Cerebellar nuclear complex (tissue), 1 donor: ENCODE results near the gene AHI1.

ENCODE experiments used
- DNase-seq, 2 experiments: peaks; one replicate each; lab custom pipeline; 2025; lab: John Stamatoyannopoulos, UW

AHI1 gene

DNA sequence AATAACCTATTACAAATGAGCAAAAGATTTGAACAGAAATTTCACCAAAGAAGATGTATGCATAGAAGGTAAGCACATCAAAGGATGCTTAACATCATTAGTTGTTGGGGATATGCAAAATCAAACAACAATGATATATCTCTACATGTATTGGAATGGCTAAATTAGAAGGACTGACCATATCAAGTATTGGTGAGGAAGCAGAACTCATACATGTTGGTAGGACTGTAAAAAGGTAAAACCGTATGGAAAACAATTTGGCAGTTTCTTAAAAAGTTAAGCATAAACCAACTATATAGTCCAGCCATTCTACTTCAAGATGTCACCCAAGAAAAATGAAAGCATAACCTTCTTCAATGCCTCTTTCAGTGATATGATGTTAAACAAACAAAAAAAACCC is 202.5 kb downstream of the AHI1 start:
- no peak for DNase-seq

DNA sequence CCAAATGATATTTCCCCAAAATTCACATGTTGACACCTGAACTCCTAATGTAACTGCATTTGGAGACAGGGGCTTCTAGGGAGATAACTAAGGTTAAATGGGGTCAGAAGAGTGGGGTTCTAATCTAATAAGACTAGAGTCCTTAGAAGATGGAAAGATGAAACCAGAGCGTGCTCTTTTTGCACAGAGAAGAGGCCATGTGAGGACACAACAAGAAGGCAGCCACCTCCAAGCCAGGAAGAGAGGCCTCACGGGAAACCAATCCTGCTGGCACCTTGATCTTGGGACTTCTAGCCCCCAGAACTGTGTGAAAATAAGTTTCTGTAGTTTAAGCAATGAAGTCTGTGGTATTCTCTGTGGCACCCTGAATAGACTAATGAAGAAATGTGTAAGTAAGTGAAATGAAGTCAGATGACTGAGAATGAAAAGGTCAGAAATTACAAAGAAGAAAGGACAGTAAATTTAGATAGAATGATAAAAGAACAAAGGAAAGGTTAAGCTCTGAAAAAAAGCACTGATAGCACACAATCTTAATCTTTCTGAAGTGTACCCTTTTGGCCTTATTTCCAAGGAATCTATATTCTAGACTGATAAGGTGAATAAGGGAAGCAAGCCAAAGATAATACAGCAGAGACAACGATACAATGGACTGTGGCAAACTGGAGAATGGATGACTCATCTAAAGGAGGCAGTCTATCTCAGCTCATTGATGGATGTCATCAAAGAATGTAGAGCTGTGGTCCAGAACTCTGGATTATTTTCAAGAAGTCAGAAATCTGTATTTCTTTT is 206.1 kb downstream of the AHI1 start:
- no peak for DNase-seq

DNA sequence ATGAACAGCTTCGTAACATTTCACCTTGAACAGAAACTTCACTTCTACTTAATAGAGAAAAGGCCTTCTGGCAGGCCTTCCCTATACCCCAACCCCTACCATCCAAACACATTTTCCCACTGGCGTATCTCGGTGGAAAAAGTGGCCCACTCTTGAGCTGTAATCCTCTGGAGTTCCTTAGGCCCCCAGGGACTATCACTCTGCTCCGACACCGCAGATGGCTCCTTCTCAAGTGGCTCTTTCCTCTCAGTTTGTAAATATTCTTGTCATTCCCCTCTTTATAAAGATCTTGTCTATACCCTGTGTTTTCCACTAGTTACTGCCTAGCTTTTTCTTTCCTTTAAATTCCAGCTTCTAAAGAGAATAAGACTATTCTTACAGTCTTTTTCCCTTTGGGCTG is 207.7 kb downstream of the AHI1 start:
- no peak for DNase-seq

DNA sequence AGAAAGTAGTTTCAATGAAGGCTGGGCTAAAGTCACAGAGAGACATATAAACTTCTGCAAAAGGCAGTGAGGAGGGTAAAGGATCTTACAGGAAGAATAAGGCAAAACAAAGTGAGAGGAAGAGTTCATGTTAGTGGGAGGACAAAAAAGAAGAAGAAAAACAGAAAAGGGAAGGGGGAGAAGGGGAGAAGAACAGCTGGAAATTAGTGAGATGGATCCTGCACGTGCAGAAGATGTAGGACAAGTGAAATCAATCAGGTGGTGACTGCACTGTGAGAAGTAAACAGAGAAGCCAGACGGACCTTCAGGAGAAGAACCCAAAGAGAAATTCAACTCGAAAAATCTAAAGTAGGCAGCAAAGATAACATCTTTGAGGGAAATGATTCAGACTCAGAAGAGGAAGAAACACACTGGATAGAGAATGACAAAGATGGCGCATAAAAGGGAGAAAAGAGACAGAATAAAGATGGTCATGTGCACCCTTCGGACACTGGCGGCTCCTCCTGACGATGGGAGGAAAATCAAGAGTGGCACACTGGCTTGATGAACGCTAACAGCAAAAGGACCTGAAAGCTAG is 210.5 kb downstream of the AHI1 start:
- DNase-seq: no peak

DNA sequence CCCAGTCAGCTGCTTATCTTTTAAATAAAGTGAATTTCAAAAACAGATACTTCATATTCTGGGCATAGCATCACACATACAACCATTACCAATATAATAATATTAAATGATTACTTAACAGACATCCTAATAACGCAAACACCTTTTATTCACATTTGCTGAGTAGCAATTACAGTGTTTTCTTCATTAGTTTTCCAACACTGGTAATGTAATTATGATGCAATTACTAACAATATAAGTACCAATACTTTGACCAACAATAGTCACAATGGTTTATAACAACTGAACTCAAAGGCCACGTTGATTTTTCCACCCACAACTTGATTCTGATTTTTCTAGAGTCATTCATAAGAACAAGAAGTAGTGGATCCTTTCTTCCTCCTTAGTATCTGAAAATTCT is 212.4 kb downstream of the AHI1 start:
- no peak for DNase-seq

DNA sequence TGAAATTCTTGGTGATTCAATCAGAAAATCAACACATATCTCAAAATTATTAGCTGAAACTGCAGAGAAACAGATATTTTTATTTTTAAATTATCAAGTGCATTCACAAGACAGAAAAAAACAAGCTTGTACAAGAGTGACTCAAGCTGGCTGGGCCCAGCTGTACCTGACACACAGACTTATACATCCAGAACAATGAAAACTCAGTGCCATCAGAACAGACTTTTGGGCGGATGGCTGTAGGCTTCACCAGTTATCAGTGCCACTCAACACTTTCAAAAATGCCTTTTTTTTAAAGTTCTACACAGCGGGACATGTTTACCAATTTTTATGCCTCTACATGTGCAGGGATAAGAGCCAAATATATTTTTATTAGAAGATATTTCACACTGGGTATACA is 213.6 kb downstream of the AHI1 start:
- DNase-seq: no peak

DNA sequence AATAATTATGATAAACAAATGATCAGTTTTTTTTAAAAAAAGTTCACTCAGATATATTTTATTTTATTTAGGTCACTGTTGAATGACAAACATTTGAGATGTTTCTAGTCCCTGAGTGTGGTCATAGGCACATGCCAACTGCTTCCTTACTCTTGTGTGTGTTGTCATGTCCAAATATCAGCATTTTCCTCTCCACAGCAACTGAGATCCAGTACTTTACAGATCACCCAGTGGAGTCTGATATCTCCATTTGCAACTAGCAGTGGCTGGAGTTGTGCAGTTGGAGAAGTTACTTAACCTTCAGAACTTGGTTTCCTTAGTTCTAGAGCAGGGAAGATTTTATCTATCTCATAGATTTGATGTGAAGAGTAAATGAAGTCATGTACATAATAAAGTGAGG is 215.1 kb downstream of the AHI1 start:
- DNase-seq: no peak

DNA sequence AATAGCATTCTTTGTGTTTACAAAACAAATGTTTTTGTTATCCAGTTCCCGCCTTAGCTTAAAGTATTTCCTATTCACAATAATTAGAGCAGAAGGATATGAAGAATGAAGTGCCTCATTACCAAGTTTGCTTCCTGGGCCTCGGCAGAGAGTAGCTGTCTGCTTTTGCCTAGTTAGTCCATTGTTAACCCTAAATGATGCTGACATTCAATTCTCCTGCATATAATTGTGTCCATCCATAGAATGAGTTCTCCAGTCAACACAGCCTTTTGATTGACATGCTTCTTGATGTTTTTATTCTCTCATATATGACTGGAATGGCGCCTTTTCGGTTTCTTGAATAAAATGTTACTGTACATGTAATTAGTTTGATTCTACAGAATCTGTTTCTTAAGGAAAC is 215.6 kb downstream of the AHI1 start:
- no peak for DNase-seq

DNA sequence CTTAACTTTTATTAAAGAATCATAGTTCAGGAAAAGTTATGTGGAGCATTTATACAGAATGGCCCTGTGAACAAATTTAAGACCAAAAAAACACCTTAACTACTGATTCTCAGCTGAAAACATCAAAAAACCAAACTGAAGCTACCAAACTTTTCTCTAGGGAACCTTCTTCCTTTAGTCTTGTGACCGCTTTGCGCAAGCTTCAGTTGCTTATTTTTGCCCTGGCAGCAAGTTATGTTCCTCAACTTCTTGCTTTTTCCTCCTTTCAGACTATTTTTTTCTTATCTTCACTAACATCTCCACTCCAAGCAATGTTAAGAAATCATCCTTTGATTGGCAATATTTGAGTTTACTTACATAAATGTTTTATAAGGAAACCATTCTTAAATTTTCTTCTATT is 216.3 kb downstream of the AHI1 start:
- DNase-seq: no peak

DNA sequence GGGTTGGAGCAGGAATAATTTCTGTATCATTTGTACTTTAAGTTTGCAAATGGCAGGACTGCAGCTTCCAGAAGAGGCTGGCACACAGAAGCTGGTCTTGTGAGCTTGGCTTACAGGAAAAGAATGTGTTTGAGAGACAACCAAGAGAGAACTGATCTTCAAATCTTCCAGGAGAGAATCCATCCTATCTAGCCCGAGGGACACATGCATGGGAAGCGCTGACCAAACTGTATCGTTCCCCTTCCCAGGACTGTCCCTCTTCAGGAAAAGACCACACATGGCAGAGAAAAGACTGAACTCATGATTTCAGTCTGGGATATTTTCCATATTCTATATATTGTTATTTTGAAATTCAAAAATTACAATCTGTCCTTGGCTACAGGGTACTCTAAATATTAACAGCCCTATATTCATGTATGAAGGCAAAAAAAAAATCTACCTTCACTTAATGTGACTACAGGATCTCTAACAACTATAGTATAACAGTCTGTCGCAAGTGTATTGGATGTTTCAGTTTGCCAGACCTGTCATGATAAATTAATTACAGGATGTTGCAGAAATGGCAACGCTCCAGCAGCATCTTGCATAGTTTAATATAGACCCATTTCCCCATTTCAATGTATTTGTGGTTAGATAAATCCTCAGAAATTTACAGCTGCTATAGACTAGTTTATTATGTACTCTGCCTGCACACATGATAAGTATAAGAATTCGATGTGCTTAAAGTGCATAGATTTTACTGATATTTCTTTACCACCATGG is 217.0 kb downstream of the AHI1 start:
- peak in 1 of 2 experiments; percentile 14 for DNase-seq

DNA sequence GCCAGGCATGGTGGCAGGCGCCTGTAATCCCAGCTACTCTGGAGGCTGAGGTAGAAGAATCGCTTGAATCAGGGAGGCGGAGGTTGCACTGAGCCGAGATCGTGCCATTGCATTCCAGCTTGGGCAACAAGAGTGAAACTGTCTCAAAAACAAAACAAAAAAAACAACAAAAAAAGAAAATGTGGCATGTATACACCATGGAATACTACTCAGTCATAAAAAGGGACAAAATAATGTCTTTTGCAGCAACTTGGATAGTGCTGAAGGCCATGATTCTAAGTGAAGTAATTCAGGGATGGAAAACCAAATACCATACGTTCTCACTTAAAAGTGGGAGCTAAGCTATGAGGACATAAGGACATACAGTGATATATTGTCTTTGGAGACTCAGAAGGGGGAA is 220.1 kb downstream of the AHI1 start:
- DNase-seq: no peak

DNA sequence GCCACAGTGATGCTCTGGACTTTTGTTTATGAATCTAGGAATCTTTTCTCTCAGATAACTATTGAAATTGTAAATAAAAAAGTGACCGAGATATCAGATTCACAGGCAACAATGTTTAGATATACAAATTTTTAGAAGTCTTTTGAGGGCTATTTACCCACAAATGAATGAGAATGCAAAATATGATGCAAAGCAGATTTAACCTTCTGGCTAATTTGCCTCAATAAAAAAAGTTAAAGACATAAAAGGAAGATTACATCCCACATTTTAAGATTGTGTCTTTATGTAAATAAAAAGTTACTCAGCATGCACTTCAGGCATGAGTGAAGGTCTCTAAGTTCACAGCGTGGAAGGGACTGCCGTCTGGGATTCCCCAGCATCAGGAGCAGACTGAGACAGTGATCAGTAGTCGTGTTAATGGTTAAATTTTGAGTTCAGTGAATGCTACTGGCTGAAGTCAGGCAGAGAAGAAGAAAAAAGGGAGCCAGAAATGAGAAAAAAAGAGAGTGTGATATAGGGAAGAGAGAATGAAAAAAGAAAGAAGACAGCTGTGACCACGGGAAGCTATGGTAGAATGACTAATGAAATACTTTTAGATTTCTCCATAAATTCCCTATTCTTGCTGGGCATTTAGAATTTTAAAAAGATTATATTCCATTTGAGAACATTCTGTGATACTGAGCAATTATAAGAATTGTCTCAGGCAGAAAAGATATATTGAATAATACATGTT is 222.8 kb downstream of the AHI1 start:
- DNase-seq: no peak

DNA sequence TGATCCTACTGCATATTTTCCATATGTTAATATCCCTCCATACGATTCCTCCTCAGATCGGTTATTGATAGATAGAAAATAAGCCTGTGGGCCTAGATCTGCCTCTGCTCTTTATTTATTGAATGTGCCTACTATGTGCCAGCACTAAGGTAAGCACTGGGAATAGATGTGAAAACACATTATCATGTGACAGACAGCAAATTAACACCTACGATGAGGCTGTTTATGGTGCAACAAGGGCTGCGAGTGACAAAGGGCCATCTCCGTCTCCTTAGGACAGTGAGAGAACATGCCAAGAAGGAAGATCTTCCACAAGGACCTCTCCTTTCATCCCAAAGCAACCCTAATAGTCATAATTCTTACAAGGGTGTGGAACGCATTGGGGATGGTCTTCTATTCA is 225.9 kb downstream of the AHI1 start:
- no peak for DNase-seq

DNA sequence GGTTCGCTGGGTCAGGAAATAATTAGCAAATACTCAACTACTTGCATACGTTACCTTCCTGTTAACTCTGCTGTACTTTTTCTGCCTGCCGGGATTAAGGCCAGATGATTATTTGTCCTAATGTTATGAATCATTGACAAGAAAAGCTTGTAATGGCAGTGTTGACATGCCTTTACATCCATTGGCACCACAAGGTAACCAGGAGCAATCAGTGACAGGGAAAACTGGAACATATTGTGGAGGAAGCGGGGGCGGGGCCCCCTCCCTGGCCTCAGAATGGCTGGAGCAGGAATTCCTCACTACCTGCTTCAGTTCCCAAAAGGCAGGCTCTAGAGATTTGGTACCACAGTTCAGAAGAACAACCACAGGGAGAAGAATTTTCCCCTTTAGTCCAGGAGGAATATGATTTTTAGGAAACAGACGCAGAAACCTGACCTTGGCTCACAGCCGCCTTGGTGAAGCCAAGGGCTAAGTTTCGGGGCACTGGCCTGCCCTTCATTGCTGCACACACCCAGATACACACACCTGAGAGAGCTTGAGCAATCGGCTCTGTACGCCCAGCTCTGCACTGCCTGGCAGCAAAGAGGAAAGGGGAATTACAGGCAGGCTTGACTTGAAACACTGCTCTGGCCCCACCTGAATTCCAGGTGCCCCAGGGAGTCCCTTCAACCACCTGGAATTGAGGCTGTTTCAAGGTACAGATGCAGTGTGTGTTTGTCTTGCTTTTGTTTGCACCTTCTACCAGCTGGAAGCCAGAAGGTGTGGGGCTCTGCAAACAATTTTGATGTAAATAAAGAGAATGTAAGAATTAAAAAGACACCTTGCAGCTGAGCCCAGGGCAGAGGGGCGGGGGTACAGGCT is 226.6 kb downstream of the AHI1 start:
- DNase-seq: no peak

DNA sequence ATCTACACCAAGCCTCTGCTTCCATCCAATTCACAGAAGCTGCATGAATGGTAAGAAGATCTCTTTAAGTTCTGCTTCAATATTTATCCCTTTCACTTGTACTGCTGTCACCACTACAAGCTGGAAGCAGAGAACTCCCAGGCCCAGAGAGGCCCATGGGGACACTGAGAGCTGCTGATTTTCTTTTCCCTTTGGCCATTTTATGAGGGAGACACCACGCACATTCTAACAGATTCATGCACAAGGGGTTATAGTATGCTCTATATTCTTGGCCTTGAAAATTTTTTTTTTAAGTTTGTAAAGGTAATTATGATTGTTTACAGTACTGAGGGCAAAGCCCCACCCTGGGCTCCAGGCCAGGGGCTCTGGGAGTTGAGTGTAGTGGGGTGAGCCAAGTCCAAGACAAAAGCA is 228.1 kb downstream of the AHI1 start:
- DNase-seq: no peak

DNA sequence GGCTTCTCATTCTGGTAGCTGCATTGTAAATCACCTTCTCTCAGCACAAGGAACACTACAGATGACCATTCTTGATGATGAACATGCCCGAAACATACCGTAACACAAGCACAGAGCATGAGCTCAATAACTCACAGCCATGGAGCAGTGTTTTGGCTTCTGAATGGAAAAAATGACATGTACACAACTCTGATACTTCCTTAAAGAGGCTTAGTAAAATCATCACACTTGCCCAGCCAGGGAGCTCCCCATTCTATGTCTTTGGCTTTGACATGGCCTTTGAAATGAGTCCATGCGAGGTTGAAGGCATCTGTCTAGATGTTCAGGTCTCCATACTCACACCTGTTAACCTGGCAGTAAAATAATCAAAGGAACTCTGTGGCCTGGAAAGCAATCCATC is 228.8 kb downstream of the AHI1 start:
- no peak for DNase-seq

DNA sequence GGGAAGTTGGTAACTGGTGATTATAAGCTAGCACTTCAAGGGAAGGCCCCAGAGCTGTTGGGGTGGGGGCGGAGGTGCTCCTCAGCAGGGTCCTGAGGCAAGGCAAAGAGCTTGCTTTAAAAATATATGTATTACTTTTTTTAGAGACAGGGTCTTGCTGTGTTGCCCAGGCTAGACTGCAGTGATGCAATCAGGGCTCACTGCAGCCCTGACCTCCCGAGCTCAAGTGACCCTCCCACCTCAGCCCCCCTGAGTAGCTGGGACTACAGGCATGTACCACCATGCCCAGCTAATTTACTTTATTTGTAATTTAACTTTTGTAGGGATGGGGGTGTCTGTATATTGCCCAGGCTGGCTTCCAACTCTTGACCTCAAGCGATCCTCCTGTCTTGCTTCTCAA is 229.3 kb downstream of the AHI1 start:
- no peak for DNase-seq

DNA sequence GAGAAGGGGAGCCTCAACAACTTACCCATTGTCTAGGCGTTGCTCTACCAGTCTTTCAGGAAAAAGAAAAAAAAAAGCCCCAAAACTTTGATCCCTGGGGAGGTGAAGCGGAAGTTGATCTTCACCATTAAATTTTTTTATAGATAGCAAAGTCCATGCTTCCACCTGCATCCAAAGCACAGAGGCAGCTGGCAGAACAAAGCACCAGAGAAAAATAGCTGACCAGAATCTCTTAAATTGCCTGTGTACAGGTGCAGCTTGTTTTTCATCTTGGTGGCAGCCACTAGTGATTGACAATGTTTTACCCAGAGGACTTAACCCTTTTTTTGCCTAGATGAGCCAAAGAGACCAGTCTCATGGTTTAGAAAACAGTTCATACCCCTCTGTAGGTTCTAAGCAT is 230.5 kb downstream of the AHI1 start:
- DNase-seq: no peak

DNA sequence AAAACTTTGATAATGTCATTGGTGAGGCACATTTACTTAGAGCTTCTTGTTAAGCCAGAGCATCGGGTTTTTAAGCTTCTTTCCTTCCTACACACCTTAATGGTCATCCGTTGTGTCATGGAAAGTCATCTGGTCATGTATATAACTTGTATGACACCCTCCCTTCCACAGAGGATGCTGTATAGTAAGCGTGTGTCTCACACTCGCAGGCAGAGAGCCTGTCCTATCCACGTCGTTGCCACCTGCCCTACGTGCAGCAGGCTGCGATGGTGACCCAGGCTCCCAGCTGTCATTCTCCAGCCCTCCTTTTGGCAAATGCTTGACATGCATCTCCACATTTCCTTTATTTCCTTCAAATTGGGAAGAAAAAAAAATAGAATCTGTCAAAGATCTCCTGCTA is 230.9 kb downstream of the AHI1 start:
- no peak for DNase-seq

DNA sequence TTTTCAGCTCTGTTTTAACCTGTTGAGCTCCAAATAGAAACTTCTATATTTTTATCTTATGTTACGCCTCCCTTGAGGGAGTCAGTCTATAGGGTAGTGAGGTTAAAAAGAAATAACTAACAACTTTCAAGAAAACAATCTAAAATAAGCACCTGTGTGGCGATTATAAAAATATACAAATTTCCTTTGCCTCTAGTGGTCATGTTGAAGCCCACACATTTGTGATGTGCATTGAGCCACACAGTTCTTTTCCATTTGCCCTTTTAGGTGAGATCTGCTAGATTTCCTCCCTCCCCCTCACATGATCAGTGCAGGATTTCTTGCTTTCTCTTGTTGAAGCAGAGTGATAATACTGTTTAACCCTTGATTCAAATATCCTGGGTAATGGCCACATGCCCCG is 232.3 kb downstream of the AHI1 start:
- DNase-seq: no peak

DNA sequence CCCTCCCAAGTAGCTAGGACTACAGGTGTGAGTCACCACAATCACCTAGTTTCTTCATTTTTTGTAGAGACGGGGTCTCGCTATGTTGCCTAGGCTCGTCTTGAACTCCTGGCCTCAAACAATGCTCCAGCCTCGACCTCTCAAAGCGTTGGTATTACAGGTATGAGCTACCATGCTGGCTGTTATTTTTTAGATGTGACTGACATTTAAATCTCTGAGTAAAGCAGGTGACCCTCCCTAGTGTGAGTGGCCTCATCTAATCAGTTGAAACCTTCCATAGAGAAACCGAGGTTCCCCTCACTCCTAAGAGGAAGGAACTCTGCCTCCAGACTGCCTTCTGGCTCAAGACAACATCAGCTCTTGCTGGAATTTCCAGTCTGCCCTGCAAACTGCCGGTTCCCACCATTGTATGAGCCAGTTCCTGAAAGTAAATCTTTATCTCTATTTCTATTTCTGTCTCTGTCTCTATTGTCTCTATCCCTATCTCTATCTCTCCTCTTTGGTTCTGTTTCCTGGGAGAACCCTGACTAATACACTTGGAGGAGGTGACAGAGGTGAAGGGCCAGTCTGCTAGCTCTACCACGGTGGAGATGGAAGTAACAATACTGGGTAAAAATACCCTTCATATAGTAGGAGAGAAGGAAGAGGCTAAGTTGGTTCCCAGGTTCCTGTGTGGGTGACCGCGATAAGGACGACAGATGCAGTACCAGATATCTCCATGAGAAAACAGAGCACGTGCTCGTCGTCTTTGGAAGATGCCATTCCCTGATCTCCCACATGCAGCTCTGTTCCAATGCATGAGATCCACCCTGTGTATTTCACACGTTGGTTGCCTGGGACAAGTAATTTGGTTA is 235.4 kb downstream of the AHI1 start:
- DNase-seq: no peak
